GM12878 (cell line): ENCODE measurements around the gene ARHGAP32.

ENCODE experiments used
- CREB1 ChIP-seq: IDR thresholded peaks from 2 replicates; pipeline ENCODE4 v1.6.1; 2012; ENCODE audit warnings: low read depth, mild to moderate bottlenecking, inconsistent platforms
- HCFC1 ChIP-seq: fragments of 150-350 bp; IDR thresholded peaks from 2 replicates; pipeline ENCODE4 v1.6.1; 2014; ENCODE audit warnings: low read length
- HDGF ChIP-seq: fragments of 450-650 bp; IDR thresholded peaks from 2 replicates; pipeline ENCODE4 v1.6.1; 2016; ENCODE audit warnings: antibody characterized with exemption
- NR2F1 ChIP-seq: fragments of 450-650 bp; conservative IDR thresholded peaks from 2 replicates; pipeline ENCODE4 v1.6.1; 2017; ENCODE audit warnings: mild to moderate bottlenecking
- USF2 ChIP-seq: IDR thresholded peaks from 2 replicates; pipeline ENCODE4 v1.6.1; 2011; ENCODE audit warnings: low read depth, low read length, improper control_type of control experiment, borderline replicate concordance

GRCh38 chr11:129119036-129119435 lies 73.1 kb downstream of the ARHGAP32 start:
- TF ChIP-seq NR2F1 (no peak), HCFC1 (no peak), HDGF (no peak), USF2 (no peak), CREB1 (no peak)
